AG20443 (cell line): ENCODE measurements around the gene PSMB7.

ENCODE experiments used
- DNase-seq: peaks from one replicate; pipeline ENCODE4 v3.0.0; 2012; ENCODE audit warnings: low spot score, mixed read lengths

PSMB7 gene

GRCh38 chr9:124325816-124326215, 89.4 kb downstream of the PSMB7 start:
- DNase-seq, result no peak

GRCh38 chr9:124323904-124324303, 91.3 kb downstream of the PSMB7 start:
- no peak for DNase-seq

GRCh38 chr9:124322618-124323432, 92.4 kb downstream of the PSMB7 start:
- DNase-seq, result peak; percentile 43

- no peak for DNase-seq
Observed at GRCh38 chr9:124321935-124322334, 93.3 kb downstream of the PSMB7 start.

GRCh38 chr9:124321416-124321815, 93.8 kb downstream of the PSMB7 start:
- DNase-seq, result no peak

GRCh38 chr9:124320062-124320973, 94.9 kb downstream of the PSMB7 start:
- DNase-seq, result peak; percentile 91

GRCh38 chr9:124315882-124316281, 99.4 kb downstream of the PSMB7 start:
- no peak for DNase-seq

- DNase-seq, result no peak
Observed at GRCh38 chr9:124313940-124314339, 101.3 kb downstream of the PSMB7 start.

- DNase-seq, result no peak
Observed at GRCh38 chr9:124312290-124313265, 102.7 kb downstream of the PSMB7 start.

GRCh38 chr9:124311283-124311682, 104.0 kb downstream of the PSMB7 start:
- DNase-seq, result no peak

GRCh38 chr9:124309667-124310084, 105.6 kb downstream of the PSMB7 start:
- DNase-seq, result peak; percentile 95

GRCh38 chr9:124308606-124309491, 106.4 kb downstream of the PSMB7 start:
- DNase-seq, result no peak

- DNase-seq, result no peak
Observed at GRCh38 chr9:124307379-124308030, 107.7 kb downstream of the PSMB7 start.

GRCh38 chr9:124306098-124306735, 109.0 kb downstream of the PSMB7 start:
- DNase-seq, result peak; percentile 84

GRCh38 chr9:124304285-124304684, 111.0 kb downstream of the PSMB7 start:
- DNase-seq, result no peak

GRCh38 chr9:124303762-124304161, 111.5 kb downstream of the PSMB7 start:
- DNase-seq, result no peak
